WTC11 (cell line): Measurements from ENCODE around the gene CYLD.

Source experiments
- CTCF ChIP-seq: fragments of 200-600 bp; IDR thresholded peaks from 2 replicates; pipeline ENCODE4 v1.8.0; 2022; ENCODE audit warnings: antibody characterized with exemption
- MAX ChIP-seq: sonication (generic); formaldehyde crosslinking; IDR thresholded peaks from 2 replicates; pipeline ENCODE4 v1.8.0; 2022; ENCODE audit warnings: mild to moderate bottlenecking, missing genetic modification reagents
- ZNF512 ChIP-seq: sonication (generic); formaldehyde crosslinking; IDR thresholded peaks from 2 replicates; pipeline ENCODE4 v1.8.1; 2022; ENCODE audit warnings: missing genetic modification reagents, borderline replicate concordance
- TF ChIP-seq, protein P1 (sequence below): sonication (generic); formaldehyde crosslinking; IDR thresholded peaks from 2 replicates; pipeline ENCODE4 v1.8.1; 2022; ENCODE audit warnings: low read depth, mild to moderate bottlenecking, moderate library complexity, missing genetic modification reagents, borderline replicate concordance

DNA sequence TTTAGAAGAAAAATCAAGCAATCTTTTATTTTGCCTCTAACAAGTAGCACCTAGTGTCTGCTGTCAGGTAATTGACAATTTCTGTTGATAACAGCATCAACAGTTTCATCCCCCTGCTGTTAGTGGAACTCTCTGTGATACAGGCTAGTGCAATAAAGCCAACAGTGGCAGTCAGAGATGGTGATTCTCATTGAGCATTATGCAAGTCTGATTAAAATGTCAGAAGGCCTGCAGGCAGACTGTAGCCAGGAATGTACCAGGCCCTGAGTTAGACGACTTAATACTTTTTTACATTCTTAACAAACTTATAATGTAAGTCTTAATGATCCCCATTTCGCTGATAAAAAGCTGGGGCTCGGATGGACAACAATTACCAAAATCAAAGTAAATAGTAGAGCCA, 14.6 kb downstream of the CYLD start:
- no peak for TF ChIP-seq ZNF512 (CRISPR knock-in tag)
- no peak for TF ChIP-seq MAX (CRISPR knock-in tag)
- TF ChIP-seq CTCF = no peak
- TF ChIP-seq, protein P1, sequence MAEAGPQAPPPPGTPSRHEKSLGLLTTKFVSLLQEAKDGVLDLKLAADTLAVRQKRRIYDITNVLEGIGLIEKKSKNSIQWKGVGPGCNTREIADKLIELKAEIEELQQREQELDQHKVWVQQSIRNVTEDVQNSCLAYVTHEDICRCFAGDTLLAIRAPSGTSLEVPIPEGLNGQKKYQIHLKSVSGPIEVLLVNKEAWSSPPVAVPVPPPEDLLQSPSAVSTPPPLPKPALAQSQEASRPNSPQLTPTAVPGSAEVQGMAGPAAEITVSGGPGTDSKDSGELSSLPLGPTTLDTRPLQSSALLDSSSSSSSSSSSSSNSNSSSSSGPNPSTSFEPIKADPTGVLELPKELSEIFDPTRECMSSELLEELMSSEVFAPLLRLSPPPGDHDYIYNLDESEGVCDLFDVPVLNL (CRISPR knock-in tag) = no peak
